ENCODE results near the gene CYBA. TPM values are rescaled to one million over a fixed set of nuclear protein-coding genes. Genes with fewer than 3 reads are reported as not detected.

CYBA gene
- polyA plus RNA-seq, 1 donor (not counting 4 experiments of a cell fraction or from before 2014, with no cell fraction given) = 4.4 TPM

DNA sequence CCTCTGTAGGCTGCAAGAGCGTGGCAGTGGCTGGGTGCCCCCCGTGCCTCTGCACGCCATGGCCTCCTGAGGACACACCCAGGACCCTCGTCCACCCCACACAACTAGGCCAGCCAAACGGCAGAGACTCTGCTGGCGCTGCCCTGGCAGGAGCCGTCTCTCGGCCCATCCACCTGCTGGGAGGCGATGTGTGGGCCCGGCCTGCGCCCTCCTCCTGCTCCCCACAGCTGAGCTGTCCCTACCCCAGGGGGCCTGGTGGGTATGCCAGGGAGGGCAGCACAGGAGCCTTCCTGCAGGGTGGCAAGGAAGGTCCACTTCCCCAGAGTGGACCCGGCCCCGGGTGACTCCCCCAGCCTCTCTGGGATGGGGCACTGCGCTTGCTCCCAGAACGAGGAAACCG, 48.3 kb upstream of the CYBA start:
- H3K9me1 ChIP-seq (ENCODE audit: control insufficient read depth, extremely low read depth, insufficient read depth, low read length) = no peaks in the 10 kb centered on the region
- TF ChIP-seq EZH2 (IDR thresholded peaks at IDR 0.05; ENCODE audit: low read length) = no peak
- no peak for TF ChIP-seq CTCF (optimal IDR thresholded peaks at IDR 0.05 in 1 of 3, IDR thresholded peaks at IDR 0.05 in 1 of 3, conservative IDR thresholded peaks at IDR 0.05 in 1 of 3; ENCODE audit: extremely low read depth in 1 of 3, insufficient read depth in 2 of 3, low read length in 3 of 3)
- H4K20me1 ChIP-seq (ENCODE audit: control insufficient read depth, extremely low read depth, insufficient read depth, low read length) = no peaks in the 10 kb centered on the region
- H3K27ac ChIP-seq (ENCODE audit: control insufficient read depth, insufficient read depth, low read length) = no peak overlapping the region
- H2AFZ ChIP-seq (ENCODE audit: control insufficient read depth, low read length) = no peak overlapping the region
- no peaks in the 10 kb centered on the region for H3K9me3 ChIP-seq (ENCODE audit: control insufficient read depth, low read depth, low read length)
- H3K4me2 ChIP-seq (ENCODE audit: control insufficient read depth, extremely low read depth, insufficient read depth, low read depth, low read length) = no peak overlapping the region
- H3K4me3 ChIP-seq (ENCODE audit: control insufficient read depth in 2 of 3, extremely low read depth in 1 of 3, insufficient read depth in 2 of 3, low read depth in 1 of 3, low read length in 3 of 3) = no peak overlapping the region
- no peak for FAIRE-seq
- dilution Hi-C loops (cut with MboI; ENCODE audit: extremely low pct_ligation_motif_present, low sequenced_read_pairs) = no loop called here
- no peak overlapping the region for H3K9ac ChIP-seq (ENCODE audit: control insufficient read depth, extremely low read depth, insufficient read depth, low read length)
- peaks cover 2 to 4% of the 10 kb centered on the region in 2 experiments for H3K36me3 ChIP-seq (ENCODE audit: control insufficient read depth in 2 of 2, extremely low read depth in 1 of 2, insufficient read depth in 2 of 2, low read length in 2 of 2)
- no peak for DNase-seq (ENCODE audit: low read depth, low spot score)
- no peaks in the 10 kb centered on the region for H3K4me1 ChIP-seq (ENCODE audit: control insufficient read depth, extremely low read depth, insufficient read depth, low read length)
- no peaks in the 10 kb centered on the region for H3K79me2 ChIP-seq (ENCODE audit: control insufficient read depth, insufficient read depth, low read length)
- H3K27me3 ChIP-seq (ENCODE audit: control insufficient read depth, extremely low read depth, insufficient read depth, low read length) = peaks cover 9% of the 10 kb centered on the region

DNA sequence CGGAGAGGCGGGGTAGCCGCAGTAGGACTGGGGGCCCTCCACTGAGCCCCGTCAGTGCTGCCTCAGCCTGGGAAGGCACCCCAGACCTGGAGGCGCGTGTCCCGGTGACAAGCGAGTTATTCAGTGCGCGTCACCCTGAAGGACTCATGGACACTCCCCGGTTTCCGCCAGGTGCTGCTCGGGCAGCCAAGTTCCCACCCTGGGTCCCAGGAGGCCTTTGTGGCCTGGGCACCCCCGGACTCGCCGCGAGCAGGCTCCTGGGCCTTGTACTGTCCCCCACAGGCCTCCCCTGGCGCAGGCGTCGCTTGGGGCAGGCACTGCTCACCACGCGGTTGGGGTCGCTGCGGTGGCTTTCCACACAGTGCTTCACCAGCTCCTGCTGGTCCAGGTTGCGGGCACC, 47.8 kb upstream of the CYBA start:
- Histone ChIP-seq H3K27ac (ENCODE audit: control insufficient read depth, insufficient read depth, low read length) (no peak overlapping the region), H3K36me3 (ENCODE audit: control insufficient read depth in 2 of 2, extremely low read depth in 1 of 2, insufficient read depth in 2 of 2, low read length in 2 of 2) (peaks cover 2 to 4% of the 10 kb centered on the region in 2 experiments), H3K9me1 (ENCODE audit: control insufficient read depth, extremely low read depth, insufficient read depth, low read length) (no peaks in the 10 kb centered on the region), H3K79me2 (ENCODE audit: control insufficient read depth, insufficient read depth, low read length) (no peaks in the 10 kb centered on the region), H3K4me2 (ENCODE audit: control insufficient read depth, extremely low read depth, insufficient read depth, low read depth, low read length) (no peak overlapping the region), H2AFZ (ENCODE audit: control insufficient read depth, low read length) (no peak overlapping the region), H3K9ac (ENCODE audit: control insufficient read depth, extremely low read depth, insufficient read depth, low read length) (no peak overlapping the region), H3K27me3 (ENCODE audit: control insufficient read depth, extremely low read depth, insufficient read depth, low read length) (peaks cover 14% of the 10 kb centered on the region), H3K4me1 (ENCODE audit: control insufficient read depth, extremely low read depth, insufficient read depth, low read length) (no peaks in the 10 kb centered on the region), H3K4me3 (ENCODE audit: control insufficient read depth in 2 of 3, extremely low read depth in 1 of 3, insufficient read depth in 2 of 3, low read depth in 1 of 3, low read length in 3 of 3) (no peak overlapping the region), H4K20me1 (ENCODE audit: control insufficient read depth, extremely low read depth, insufficient read depth, low read length) (no peaks in the 10 kb centered on the region), H3K9me3 (ENCODE audit: control insufficient read depth, low read depth, low read length) (no peaks in the 10 kb centered on the region)
- dilution Hi-C loops (cut with MboI; ENCODE audit: extremely low pct_ligation_motif_present, low sequenced_read_pairs) = no loop called here
- DNase-seq (ENCODE audit: low read depth, low spot score) (no peak), FAIRE-seq (no peak)
- no peak for TF ChIP-seq CTCF (optimal IDR thresholded peaks at IDR 0.05 in 1 of 3, IDR thresholded peaks at IDR 0.05 in 1 of 3, conservative IDR thresholded peaks at IDR 0.05 in 1 of 3; ENCODE audit: extremely low read depth in 1 of 3, insufficient read depth in 2 of 3, low read length in 3 of 3)
- no peak for TF ChIP-seq EZH2 (IDR thresholded peaks at IDR 0.05; ENCODE audit: low read length)
